Measurements from ENCODE around the gene TIMP4. TPM values are rescaled to one million over a fixed set of nuclear protein-coding genes. Genes with fewer than 3 reads are reported as not detected.
A peak's percentile ranks its signal among the peaks of the same experiment; 100 is the strongest.

Gene TIMP4
- total RNA-seq, 1 donor from 2014 or later = 5.2 TPM

- TF ChIP-seq CTCF (IDR thresholded peaks at IDR 0.05) = no peak
- DNase-seq (no peak), ATAC-seq (no peak)
- Histone ChIP-seq H3K4me3 (no peak overlapping the region), H3K4me1 (peaks cover 41% of the 10 kb centered on the region), H3K36me3 (no peaks in the 10 kb centered on the region), H3K27me3 (ENCODE audit: low read depth) (no peaks in the 10 kb centered on the region), H3K27ac (peak overlapping the region; percentile 68), H3K9me3 (no peaks in the 10 kb centered on the region)
- intact Hi-C loops (cut with DNase I) = no loop called here
Observed at GRCh38 chr3:12188681-12189287, 30.1 kb upstream of the TIMP4 start.

DNA sequence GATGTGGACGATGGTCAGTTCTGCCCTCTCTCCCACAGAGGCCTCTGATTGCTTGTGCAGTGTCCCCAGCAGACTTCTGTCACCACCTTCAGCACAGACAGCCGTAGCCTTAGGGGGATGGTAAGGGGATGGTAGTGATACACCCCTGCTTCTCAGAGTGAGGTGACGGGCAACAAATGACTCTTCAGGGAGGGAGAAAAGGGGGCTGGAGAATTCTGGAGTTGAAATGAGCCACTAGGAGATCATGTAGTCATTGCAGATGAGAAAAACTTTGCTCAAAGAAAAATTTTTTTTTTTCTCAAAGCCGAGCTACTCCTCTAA lies 29.6 kb upstream of the TIMP4 start:
- ATAC-seq = peak in 1 of 2 donors; percentile 13
- TF ChIP-seq CTCF (IDR thresholded peaks at IDR 0.05) = no peak

DNA sequence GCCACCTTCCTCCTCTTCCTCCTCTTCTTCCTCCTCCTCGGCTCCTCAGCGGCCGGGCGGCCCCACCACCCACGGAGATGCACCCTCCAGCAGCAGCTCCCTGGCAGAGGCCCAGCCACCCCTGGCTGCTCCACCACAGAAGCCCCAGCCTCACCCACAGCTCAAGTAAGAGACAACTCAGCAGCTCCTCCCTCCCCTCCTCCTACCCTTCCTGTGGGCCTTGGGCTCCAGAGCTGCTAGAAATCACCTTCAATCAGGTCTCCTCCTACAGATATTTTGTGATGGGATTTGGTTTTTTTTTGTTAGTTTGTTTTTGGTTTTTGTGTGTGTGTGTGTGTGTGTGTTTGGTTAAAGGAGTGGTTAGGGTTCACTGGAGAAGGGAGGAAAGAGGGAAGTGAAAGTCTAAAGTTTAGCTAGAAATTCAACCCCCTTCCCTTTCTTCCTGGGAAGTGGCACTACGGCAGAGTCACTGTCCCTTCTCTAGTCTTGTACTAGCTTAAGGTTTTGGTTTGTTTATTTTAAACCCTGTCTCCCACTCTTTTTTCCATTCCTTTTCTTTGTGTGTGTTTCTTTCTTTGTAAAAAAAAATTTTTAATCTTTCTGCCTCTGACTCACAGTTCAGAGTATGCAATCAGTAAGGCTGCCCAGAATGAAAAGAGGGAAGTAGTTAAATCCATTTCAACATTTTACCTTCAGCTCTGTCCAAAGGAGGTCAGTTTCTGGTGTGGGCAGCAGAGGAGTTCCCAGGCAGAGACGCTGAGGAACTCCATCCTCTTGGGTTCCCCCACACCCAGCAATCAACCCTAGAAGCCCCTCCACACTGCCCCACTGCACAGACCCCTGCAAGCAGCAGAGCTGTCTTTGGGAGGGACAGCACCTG lies 29.0 kb upstream of the TIMP4 start:
- Histone ChIP-seq H3K27ac (peak overlapping the region; percentile 68), H3K4me1 (peaks cover 30% of the 10 kb centered on the region), H3K27me3 (ENCODE audit: low read depth) (no peaks in the 10 kb centered on the region), H3K4me3 (no peak overlapping the region), H3K9me3 (no peaks in the 10 kb centered on the region), H3K36me3 (no peaks in the 10 kb centered on the region)
- TF ChIP-seq CTCF (IDR thresholded peaks at IDR 0.05) = no peak
- peak; percentile 60 for DNase-seq
- intact Hi-C loops (cut with DNase I) = no loop called here
- peak; percentile 76 for ATAC-seq

More for the DNA sequence above, 29.6 kb upstream of the TIMP4 start:
- Histone ChIP-seq H3K27ac (peak overlapping the region; percentile 68), H3K9me3 (no peaks in the 10 kb centered on the region), H3K36me3 (no peaks in the 10 kb centered on the region), H3K4me1 (peaks cover 36% of the 10 kb centered on the region), H3K4me3 (no peak overlapping the region), H3K27me3 (ENCODE audit: low read depth) (no peaks in the 10 kb centered on the region)
- intact Hi-C loops (cut with DNase I) = no loop called here
- no peak for DNase-seq

- Histone ChIP-seq H3K4me1 (peaks cover 28% of the 10 kb centered on the region), H3K9me3 (no peaks in the 10 kb centered on the region), H3K36me3 (no peaks in the 10 kb centered on the region), H3K27ac (peak overlapping the region; percentile 68), H3K4me3 (no peak overlapping the region), H3K27me3 (ENCODE audit: low read depth) (no peaks in the 10 kb centered on the region)
- intact Hi-C loops (cut with DNase I) = no loop called here
- DNase-seq = no peak
- TF ChIP-seq CTCF (IDR thresholded peaks at IDR 0.05) = no peak
- ATAC-seq = peak; percentile 35 to 39
Observed at GRCh38 chr3:12186515-12187286, 28.0 kb upstream of the TIMP4 start.

DNA sequence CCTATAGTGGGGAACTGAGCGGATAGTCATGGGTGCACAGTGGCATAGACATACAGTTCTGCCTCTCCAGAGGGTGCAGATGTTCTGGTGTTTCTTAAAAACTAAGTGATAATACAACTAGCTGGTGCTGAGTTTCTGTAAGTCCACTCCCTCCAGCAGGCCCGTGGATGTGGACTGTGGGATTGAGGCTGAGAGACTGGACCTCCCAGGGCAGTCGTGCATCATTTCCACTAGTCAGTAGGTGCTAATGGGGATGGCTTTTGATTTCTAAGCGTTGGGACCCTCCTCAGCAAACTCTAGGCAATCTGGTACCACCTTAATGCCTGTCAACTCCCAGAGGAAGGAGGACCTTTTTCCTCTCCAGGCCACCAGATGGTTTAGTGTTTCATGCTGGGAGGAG lies 27.3 kb upstream of the TIMP4 start:
- no peak for DNase-seq
- Histone ChIP-seq H3K36me3 (no peaks in the 10 kb centered on the region), H3K27me3 (ENCODE audit: low read depth) (no peaks in the 10 kb centered on the region), H3K4me3 (no peak overlapping the region), H3K27ac (no peak overlapping the region), H3K4me1 (peaks cover 28% of the 10 kb centered on the region), H3K9me3 (no peaks in the 10 kb centered on the region)
- intact Hi-C loops (cut with DNase I) = no loop called here
- TF ChIP-seq CTCF (IDR thresholded peaks at IDR 0.05) = no peak
- no peak for ATAC-seq
